Measurements from ENCODE around the gene COPRS.

COPRS gene

DNA sequence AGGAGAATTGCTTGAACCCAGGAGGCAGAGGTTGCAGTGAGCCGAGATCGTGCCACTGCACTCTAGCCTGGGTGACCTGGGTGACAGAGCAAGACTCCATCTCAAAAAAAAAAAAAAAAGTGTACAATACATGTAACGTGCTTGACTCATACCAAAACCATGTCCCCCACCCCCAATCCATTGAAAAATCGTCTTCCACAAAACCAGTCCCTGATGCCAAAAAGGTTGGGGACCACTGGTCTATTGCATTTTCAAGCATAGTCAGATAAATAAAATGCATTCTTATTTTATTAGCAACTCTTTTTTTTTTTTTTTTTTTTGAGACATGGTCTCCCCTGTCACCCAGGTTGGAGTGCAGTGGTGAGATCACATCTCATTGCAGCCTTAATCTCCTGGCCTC, 52.1 kb downstream of the COPRS start:
- DNase-seq, result no peak

DNA sequence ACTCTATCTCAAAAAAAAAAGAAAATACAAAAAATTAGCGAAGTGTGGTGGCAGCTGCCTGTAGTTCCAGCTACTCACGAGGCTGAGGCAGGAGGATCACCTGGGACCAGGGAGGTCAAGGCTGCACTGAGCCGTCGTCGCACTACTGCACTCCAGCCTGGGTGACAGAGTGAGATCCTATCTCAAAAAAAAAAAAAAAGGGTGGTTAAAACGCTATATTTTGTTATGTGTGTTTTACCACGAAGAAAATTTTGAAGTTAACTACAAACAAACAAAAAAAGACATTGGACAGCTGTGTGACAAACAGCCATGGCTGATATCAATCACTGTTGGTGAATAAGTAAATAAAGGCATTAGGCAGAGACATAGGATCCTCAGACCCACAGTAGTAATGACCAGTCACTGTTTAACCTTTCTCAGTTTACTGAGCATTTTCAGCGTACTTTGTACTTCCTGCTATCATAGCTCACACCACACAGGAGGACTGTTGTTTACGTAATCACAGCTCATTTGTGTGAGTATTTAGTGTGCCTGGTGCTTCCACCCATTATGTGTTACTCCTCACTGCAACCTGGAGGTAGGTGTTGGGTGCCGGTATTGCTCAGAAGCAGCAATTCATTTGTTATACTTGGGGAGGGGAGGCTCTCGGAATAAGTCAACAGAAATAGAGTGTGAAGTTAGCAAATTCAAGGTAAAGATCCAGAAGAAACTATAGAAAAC, 55.4 kb downstream of the COPRS start:
- peak; percentile 23 for DNase-seq

DNA sequence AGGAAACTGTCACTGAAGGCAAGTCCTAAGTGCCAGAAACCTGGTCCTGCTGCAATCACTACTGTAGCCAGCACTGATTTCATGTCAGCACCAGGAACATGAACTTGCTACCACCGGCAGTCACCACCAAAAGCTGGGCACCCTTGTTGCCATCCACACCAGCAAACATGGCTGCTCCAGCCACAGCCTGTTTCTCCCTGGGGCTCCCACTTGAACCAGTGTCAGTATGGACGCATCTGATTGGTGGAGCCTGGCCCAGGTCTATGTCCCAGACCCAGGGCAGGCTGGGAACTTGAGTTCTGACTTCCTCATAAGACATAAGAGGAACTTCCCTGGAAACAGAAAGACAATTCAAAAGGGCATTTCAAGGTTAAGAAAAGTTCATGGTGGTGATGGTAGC, 56.5 kb downstream of the COPRS start:
- DNase-seq, result no peak

Data from kidney glomerular epithelial cell (primary cell).